GM12878 (cell line): ENCODE measurements around the gene ANO10. TPM values are rescaled to one million over a fixed set of nuclear protein-coding genes. Genes with fewer than 3 reads are reported as not detected.
"Not testable (repeated sequence)": the region's sequence is repeated elsewhere in the genome, so short reads cannot be mapped to it uniquely, and the experiment has no call there.

Source experiments
- ATAC-seq: fragments of 200-7000 bp; cut with Tn5 transposase; 3 replicates; pipeline ENCODE4 v1.9.1; 2020; ENCODE audit warnings: mild to moderate bottlenecking, moderate library complexity
- BruUV-seq: library from RNA; stranded (reverse); fragments of 400-500 nt; replicated peaks from 2 replicates; lab custom pipeline; 2021; lab: Mats Ljungman, UMichigan
- CTCF ChIA-PET: fragments of 300-600 bp; sonication (Branson Sonifier 250); formaldehyde crosslinking; extraction: SDS; loops from one replicate; lab custom pipeline; 2021; ENCODE audit warnings: inconsistent platforms; lab: Yijun Ruan, JAX
- POLR2A ChIA-PET: fragments of 350-600 bp; formaldehyde crosslinking; extraction: SDS; loops from one replicate; lab custom pipeline; 2021; ENCODE audit warnings: inconsistent platforms; lab: Charles Lee
- RAD21 ChIA-PET: fragments of 300-600 bp; sonication (Branson Sonifier 250); formaldehyde crosslinking; loops from one replicate; lab custom pipeline; 2023; ENCODE audit warnings: antibody characterized with exemption; ENCODE audit not compliant: unreplicated experiment; lab: Charles Lee
- SMC1A ChIA-PET: fragments of 300-600 bp; sonication (Branson Sonifier 250); formaldehyde crosslinking; loops from one replicate; lab custom pipeline; 2023; ENCODE audit not compliant: unreplicated experiment, uncharacterized antibody; lab: Charles Lee
- DNase-seq: peaks from one replicate; pipeline ENCODE4 v3.0.0-alpha.2; 2011; ENCODE audit warnings: low read depth, low spot score
- FAIRE-seq: peaks from 3 replicates; lab custom pipeline; 2011; peaks lifted over from hg19 to GRCh38; lab: Jason Lieb, UNC
- H2AFZ ChIP-seq: 2 replicates; pipeline ENCODE4 v1.6.0; 2011; ENCODE audit warnings: low read depth, low read length, control low read depth; ENCODE audit not compliant: control insufficient read depth
- H3K27ac ChIP-seq: 2 replicates; pipeline ENCODE4 v1.5.1; 2011; ENCODE audit warnings: control low read depth; ENCODE audit not compliant: control insufficient read depth, insufficient read depth
- H3K27me3 ChIP-seq, 2 experiments: replicated peaks in 1 of 2; 2 replicates each; pipeline versions ENCODE4 v1.6.0 to v1.6.1; 2011; ENCODE audit warnings: low read length in 1 of 2; ENCODE audit not compliant: control insufficient read depth in 2 of 2, insufficient read depth in 2 of 2
- H3K36me3 ChIP-seq, 2 experiments: 2 replicates each; pipeline ENCODE4 v1.5.1; 2011; ENCODE audit warnings: low read length in 1 of 2; ENCODE audit not compliant: control insufficient read depth in 2 of 2, insufficient read depth in 2 of 2
- H3K4me1 ChIP-seq: 2 replicates; pipeline ENCODE4 v1.6.1; 2011; ENCODE audit warnings: mild to moderate bottlenecking, low read length, moderate library complexity, mixed read lengths; ENCODE audit not compliant: control insufficient read depth, insufficient read depth
- H3K4me2 ChIP-seq: 2 replicates; pipeline ENCODE4 v1.6.0; 2011; ENCODE audit warnings: control low read depth; ENCODE audit not compliant: control insufficient read depth, insufficient read depth
- H3K4me3 ChIP-seq: fragments of 200-600 bp; sonication (generic); 2 replicates; pipeline ENCODE4 v1.5.1; 2016
- H3K79me2 ChIP-seq: 2 replicates; pipeline ENCODE4 v1.6.0; 2011; ENCODE audit warnings: low read length; ENCODE audit not compliant: control insufficient read depth, insufficient read depth
- H3K9ac ChIP-seq: 2 replicates; pipeline ENCODE4 v1.8.0; 2011; ENCODE audit warnings: low read length, control low read depth, mixed read lengths; ENCODE audit not compliant: control insufficient read depth, insufficient read depth
- H3K9me3 ChIP-seq: replicated peaks from 3 replicates; pipeline ENCODE4 v1.5.1; 2011; ENCODE audit warnings: mild to moderate bottlenecking, low read length; ENCODE audit not compliant: control insufficient read depth, insufficient read depth
- H4K20me1 ChIP-seq: 2 replicates; pipeline ENCODE4 v1.6.0; 2011; ENCODE audit not compliant: control insufficient read depth, insufficient read depth
- ESRRA ChIP-seq: IDR thresholded peaks from 2 replicates; pipeline ENCODE4 v1.6.1; 2012; ENCODE audit warnings: mild to moderate bottlenecking, low read length, improper control_type of control experiment
- WGBS: methylation state at CpG from one replicate; pipeline ENCODE4 v1.1.6; 2016; ENCODE audit warnings: low lambda C conversion rate; ENCODE audit not compliant: insufficient replicate concordance, insufficient coverage; ENCODE audit errors: missing lambda C conversion rate; 5-methylcytosine and 5-hydroxymethylcytosine counted together
- in situ Hi-C: fragments of 300-500 bp; cut with MboI; formaldehyde crosslinking; loops from 9 replicates; pipeline ENCODE4 v1.14.3; 2018; ENCODE audit warnings: mixed read lengths
- intact Hi-C: fragments of 100-400 bp; cut with micrococcal nuclease; formaldehyde crosslinking; loops from one replicate; pipeline ENCODE4 v1.14.2; 2022; ENCODE audit not compliant: unreplicated experiment
- polyA plus RNA-seq, 11 experiments: library from polyadenylated mRNA; depleted of rRNA in 4 of 11; unstranded in 6 of 11; stranded (reverse) in 5 of 11; fragments of >200 nt; fragmentation: Nextera tagmentation in 4 of 11; fragmentation: Illumina TruSeq in 1 of 11; extraction: Ambion mirVana in 4 of 11; extraction: Trizol in 1 of 11; gene quantifications; 1 replicate in 1 of 11; 2 replicates in 10 of 11; pipeline versions ENCODE4 v1.2.1 to v1.2.3, GENCODE V29; 2011 to 2016; ENCODE audit warnings: inconsistent platforms in 2 of 11, missing spikeins in 2 of 11, low read depth in 1 of 11
- total RNA-seq, 4 experiments: library from RNA; depleted of rRNA in 3 of 4; stranded (reverse); fragments of >200 nt in 3 of 4; fragmentation: Illumina TruSeq in 1 of 4; extraction: Trizol in 1 of 4; gene quantifications; 2 replicates each; pipeline versions ENCODE4 v1.2.1 to v1.2.3, GENCODE V29; 2013 to 2021

ANO10 gene
- total and polyA plus RNA-seq, 10 of the 15 experiments (the other 5 are each of a cell fraction or from before 2014, with no cell fraction given), result 0.29 to 21.9 (median 1.6) TPM

DNA sequence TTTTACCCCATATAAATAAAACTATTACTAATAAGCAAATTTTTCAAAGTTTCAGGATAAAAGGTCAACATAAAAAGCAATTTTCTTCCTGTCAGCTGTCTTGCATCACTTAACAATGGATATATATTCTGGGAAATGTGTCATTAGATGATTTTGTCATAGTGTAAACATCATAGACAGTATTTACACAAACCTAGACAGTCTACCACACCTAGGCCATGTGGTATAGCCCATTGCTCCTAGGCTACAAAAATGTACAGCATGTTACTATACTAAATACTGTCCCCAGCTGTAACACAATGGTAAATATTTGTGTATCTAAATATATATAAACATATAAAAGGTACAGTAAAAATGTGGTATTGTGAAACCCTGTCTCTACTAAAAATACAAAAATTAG lies 156.7 kb downstream of the ANO10 start:
- SMC1A ChIA-PET, result no interaction called here
- no peak for TF ChIP-seq ESRRA
- BruUV-seq, result no TSS peak
- RAD21 ChIA-PET, result no interaction called here
- no peaks in the 10 kb centered on the region for H4K20me1 ChIP-seq
- H3K27me3 ChIP-seq, result no peaks in the 10 kb centered on the region
- FAIRE-seq, result no peak
- no peaks in the 10 kb centered on the region for H3K79me2 ChIP-seq
- H3K4me3 ChIP-seq, result no peak overlapping the region
- CTCF ChIA-PET, result no interaction called here
- POLR2A ChIA-PET, result no interaction called here
- H3K4me1 ChIP-seq, result no peaks in the 10 kb centered on the region
- H3K9ac ChIP-seq, result no peak overlapping the region
- DNase-seq, result no peak
- no peak overlapping the region for H3K4me2 ChIP-seq
- intact Hi-C loops, result no loop called here
- no peaks in the 10 kb centered on the region; the same call in 2 of the 3 replicates for H3K9me3 ChIP-seq
- in situ Hi-C loops, result no loop called here
- H3K36me3 ChIP-seq, result no peaks in the 10 kb centered on the region
- H2AFZ ChIP-seq, result no peak overlapping the region
- H3K27ac ChIP-seq, result no peak overlapping the region
- no peak for ATAC-seq

DNA sequence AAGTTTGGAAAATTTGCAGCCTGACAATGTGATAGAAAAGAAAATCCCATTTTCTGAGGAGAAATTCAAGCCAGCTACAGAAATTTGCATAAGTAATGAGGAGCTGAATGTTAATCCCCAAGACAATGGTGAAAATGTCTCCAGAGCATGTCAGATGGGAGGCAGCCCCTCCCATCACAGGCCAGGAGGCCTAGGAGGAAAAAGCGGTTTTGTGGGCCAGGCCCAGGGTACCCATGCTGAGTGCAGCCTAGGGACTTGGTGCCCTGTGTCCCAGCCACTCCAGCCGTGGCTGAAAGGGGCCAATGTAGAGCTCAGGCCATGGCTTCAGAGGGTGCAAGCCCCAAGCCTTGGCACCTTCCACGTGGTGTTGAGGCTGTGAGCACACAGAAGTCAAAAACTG lies 159.2 kb downstream of the ANO10 start:
- H4K20me1 ChIP-seq, H2AFZ ChIP-seq, H3K4me2 ChIP-seq, H3K9ac ChIP-seq, intact Hi-C loops, RAD21 ChIA-PET, BruUV-seq, SMC1A ChIA-PET, in situ Hi-C loops, CTCF ChIA-PET, H3K27me3 ChIP-seq, FAIRE-seq, POLR2A ChIA-PET, H3K4me3 ChIP-seq, ATAC-seq, H3K36me3 ChIP-seq, DNase-seq, H3K27ac ChIP-seq, H3K79me2 ChIP-seq, H3K9me3 ChIP-seq, H3K4me1 ChIP-seq: not testable (repeated sequence)
- 21% methylated on average over 3 of the region's 3 CpGs for WGBS
